Astrocyte (in vitro differentiated cells and primary cell): Measurements from ENCODE around the gene IDH3A. TPM values are rescaled to one million over a fixed set of nuclear protein-coding genes. Genes with fewer than 3 reads are reported as not detected.

Source experiments
- DNase-seq: peaks from one replicate; pipeline ENCODE4 v3.0.0-alpha.2; 2010; ENCODE audit warnings: low read depth
- FAIRE-seq: peaks from 2 replicates; lab custom pipeline; 2011; peaks lifted over from hg19 to GRCh38; lab: Jason Lieb, UNC
- H2AFZ ChIP-seq: 2 replicates; pipeline ENCODE4 v1.6.0; 2012; ENCODE audit warnings: low read depth, low read length, inconsistent platforms
- H3K27ac ChIP-seq: 2 replicates; pipeline ENCODE4 v1.5.1; 2011; ENCODE audit warnings: low read depth, low read length, inconsistent platforms
- H3K27me3 ChIP-seq: 2 replicates; pipeline ENCODE4 v1.6.0; 2011; ENCODE audit warnings: low read length, inconsistent platforms; ENCODE audit not compliant: insufficient read depth
- H3K36me3 ChIP-seq: 2 replicates; pipeline ENCODE4 v1.5.1; 2011; ENCODE audit warnings: low read length, inconsistent platforms; ENCODE audit not compliant: insufficient read depth
- H3K4me1 ChIP-seq: 2 replicates; pipeline ENCODE4 v1.5.1; 2011; ENCODE audit warnings: low read length, inconsistent platforms; ENCODE audit not compliant: insufficient read depth
- H3K4me2 ChIP-seq: 2 replicates; pipeline ENCODE4 v1.6.0; 2012; ENCODE audit warnings: low read length, inconsistent platforms
- H3K4me3 ChIP-seq: 2 replicates; pipeline ENCODE4 v1.5.1; 2011; ENCODE audit warnings: low read depth, mild to moderate bottlenecking, low read length, inconsistent platforms; ENCODE audit not compliant: insufficient read depth
- H3K79me2 ChIP-seq: 2 replicates; pipeline ENCODE4 v1.6.0; 2012; ENCODE audit warnings: mild to moderate bottlenecking, low read length, inconsistent platforms; ENCODE audit not compliant: insufficient read depth
- H3K9ac ChIP-seq: 2 replicates; pipeline ENCODE4 v1.6.0; 2012; ENCODE audit warnings: mild to moderate bottlenecking, low read length, inconsistent platforms
- H3K9me3 ChIP-seq: 2 replicates; pipeline ENCODE4 v1.5.1; 2012; ENCODE audit warnings: low read depth, mild to moderate bottlenecking, low read length, inconsistent platforms; ENCODE audit not compliant: insufficient read depth
- H4K20me1 ChIP-seq: 2 replicates; pipeline ENCODE4 v1.6.0; 2012; ENCODE audit warnings: low read length, inconsistent platforms; ENCODE audit not compliant: insufficient read depth
- H3K27ac Mint-ChIP-seq: one replicate; pipeline ENCODE4 v1.8.0; 2021; ENCODE audit warnings: mild to moderate bottlenecking, mixed read lengths; ENCODE audit not compliant: unreplicated experiment
- H3K27me3 Mint-ChIP-seq: one replicate; pipeline ENCODE4 v1.8.0; 2021; ENCODE audit warnings: low read depth, mixed read lengths; ENCODE audit not compliant: unreplicated experiment
- H3K36me3 Mint-ChIP-seq: one replicate; pipeline ENCODE4 v1.8.0; 2021; ENCODE audit warnings: low read depth, mixed read lengths; ENCODE audit not compliant: unreplicated experiment
- H3K4me1 Mint-ChIP-seq: one replicate; pipeline ENCODE4 v1.8.0; 2021; ENCODE audit warnings: low read depth, mixed read lengths; ENCODE audit not compliant: unreplicated experiment
- H3K4me3 Mint-ChIP-seq: one replicate; pipeline ENCODE4 v1.8.0; 2021; ENCODE audit warnings: mild to moderate bottlenecking, moderate library complexity, mixed read lengths; ENCODE audit not compliant: unreplicated experiment
- H3K9me3 Mint-ChIP-seq: one replicate; pipeline ENCODE4 v1.8.0; 2021; ENCODE audit warnings: mild to moderate bottlenecking, mixed read lengths; ENCODE audit not compliant: unreplicated experiment
- CTCF ChIP-seq: IDR thresholded peaks from 2 replicates; pipeline ENCODE4 v1.5.1; 2011; ENCODE audit warnings: low read depth, mild to moderate bottlenecking, inconsistent platforms, low read length, moderate library complexity; ENCODE audit not compliant: insufficient read depth
- EZH2 ChIP-seq: IDR thresholded peaks from 2 replicates; pipeline ENCODE4 v1.6.1; 2012; ENCODE audit warnings: mild to moderate bottlenecking, low read length, inconsistent platforms; ENCODE audit not compliant: insufficient read depth
- total RNA-seq: library from RNA; stranded (reverse); gene quantifications from 2 replicates; pipeline ENCODE4 v1.2.1, GENCODE V29; 2021

Gene IDH3A
- total RNA-seq, 1 donor from 2014 or later = 36.3 TPM

DNA sequence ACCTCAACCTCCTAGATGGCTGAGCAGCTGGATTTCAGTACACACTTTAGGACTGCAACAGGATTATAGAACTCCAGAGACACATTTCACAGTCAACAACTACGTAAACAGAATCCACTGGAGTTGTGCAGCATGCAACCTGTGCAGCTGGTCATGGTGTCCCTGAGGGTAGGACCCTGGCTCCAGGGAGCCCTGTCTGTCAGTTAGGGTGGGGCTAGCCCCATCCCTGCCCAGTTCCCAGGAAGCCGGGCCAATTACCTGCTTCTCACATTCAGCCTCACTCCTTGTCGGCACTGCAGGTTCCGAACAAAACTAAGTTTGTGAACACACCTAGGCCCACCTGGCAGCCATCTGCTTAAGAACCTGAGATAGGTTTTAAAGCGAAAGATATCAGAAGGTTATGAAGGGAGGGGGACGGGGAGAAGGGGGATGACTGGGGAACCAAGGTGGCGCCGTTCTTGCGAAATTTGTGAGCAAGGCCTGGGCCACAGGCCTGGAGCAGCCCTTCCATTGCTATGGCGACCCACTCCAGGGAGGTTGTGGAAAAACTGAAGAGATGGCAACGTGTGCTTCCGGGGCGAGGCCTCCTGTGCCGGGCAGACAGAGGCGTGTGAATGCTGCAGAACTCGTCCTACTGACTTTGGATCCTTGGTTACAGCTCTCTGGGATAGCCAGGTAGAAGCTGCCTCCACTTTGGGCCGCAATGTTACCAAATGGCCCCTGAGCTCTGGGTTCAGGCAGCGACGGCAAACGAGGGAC lies 59.9 kb downstream of the IDH3A start:
- DNase-seq (no peak), FAIRE-seq (no peak)
- no peaks in the 10 kb centered on the region for H3K36me3 ChIP-seq
- Mint-ChIP-seq H3K27me3 (peaks cover 3% of the 10 kb centered on the region), H3K36me3 (no peaks in the 10 kb centered on the region), H3K27ac (no peak overlapping the region), H3K4me3 (no peak overlapping the region), H3K4me1 (peaks cover 19% of the 10 kb centered on the region), H3K9me3 (no peaks in the 10 kb centered on the region)
- H3K4me1 ChIP-seq = peaks cover 23% of the 10 kb centered on the region
- H3K4me2 ChIP-seq = no peak overlapping the region
- no peaks in the 10 kb centered on the region for H3K9me3 ChIP-seq
- no peak overlapping the region for H3K9ac ChIP-seq
- TF ChIP-seq EZH2 = no peak
- TF ChIP-seq CTCF = no peak
- H4K20me1 ChIP-seq = no peaks in the 10 kb centered on the region
- H3K27ac ChIP-seq = no peak overlapping the region
- H3K4me3 ChIP-seq = no peak overlapping the region
- no peaks in the 10 kb centered on the region for H3K79me2 ChIP-seq
- no peaks in the 10 kb centered on the region for H3K27me3 ChIP-seq
- no peak overlapping the region for H2AFZ ChIP-seq

GRCh38 chr15:78209646-78210348 lies 60.6 kb downstream of the IDH3A start:
- peaks cover 23% of the 10 kb centered on the region for H3K4me1 ChIP-seq
- no peak overlapping the region for H3K9ac ChIP-seq
- no peaks in the 10 kb centered on the region for H3K9me3 ChIP-seq
- no peaks in the 10 kb centered on the region for H3K36me3 Mint-ChIP-seq
- H3K4me1 Mint-ChIP-seq = peaks cover 19% of the 10 kb centered on the region
- no peak overlapping the region for H2AFZ ChIP-seq
- H3K27me3 Mint-ChIP-seq = peaks cover 3% of the 10 kb centered on the region
- H3K4me2 ChIP-seq = no peak overlapping the region
- no peak for DNase-seq
- no peaks in the 10 kb centered on the region for H4K20me1 ChIP-seq
- no peak overlapping the region for H3K27ac Mint-ChIP-seq
- no peak for FAIRE-seq
- TF ChIP-seq EZH2 (no peak), CTCF (no peak)
- H3K36me3 ChIP-seq = no peaks in the 10 kb centered on the region
- no peaks in the 10 kb centered on the region for H3K27me3 ChIP-seq
- H3K79me2 ChIP-seq = no peaks in the 10 kb centered on the region
- H3K27ac ChIP-seq = no peak overlapping the region
- H3K9me3 Mint-ChIP-seq = no peaks in the 10 kb centered on the region
- H3K4me3 ChIP-seq = no peak overlapping the region
- H3K4me3 Mint-ChIP-seq = no peak overlapping the region

- H3K27ac ChIP-seq = no peak overlapping the region
- Mint-ChIP-seq H3K27me3 (peaks cover 3% of the 10 kb centered on the region), H3K36me3 (no peaks in the 10 kb centered on the region), H3K9me3 (no peaks in the 10 kb centered on the region), H3K27ac (no peak overlapping the region), H3K4me1 (peaks cover 19% of the 10 kb centered on the region), H3K4me3 (no peak overlapping the region)
- H2AFZ ChIP-seq = no peak overlapping the region
- no peak overlapping the region for H3K4me3 ChIP-seq
- DNase-seq (no peak), FAIRE-seq (no peak)
- H3K9ac ChIP-seq = no peak overlapping the region
- TF ChIP-seq EZH2 (no peak), CTCF (no peak)
- no peaks in the 10 kb centered on the region for H4K20me1 ChIP-seq
- H3K36me3 ChIP-seq = no peaks in the 10 kb centered on the region
- H3K9me3 ChIP-seq = no peaks in the 10 kb centered on the region
- no peak overlapping the region for H3K4me2 ChIP-seq
- H3K79me2 ChIP-seq = no peaks in the 10 kb centered on the region
- H3K4me1 ChIP-seq = peaks cover 23% of the 10 kb centered on the region
- H3K27me3 ChIP-seq = no peaks in the 10 kb centered on the region
Measured at GRCh38 chr15:78210349-78210717, 61.2 kb downstream of the IDH3A start.
